ENCODE results near the gene CNNM4.

The CNNM4 gene

DNA sequence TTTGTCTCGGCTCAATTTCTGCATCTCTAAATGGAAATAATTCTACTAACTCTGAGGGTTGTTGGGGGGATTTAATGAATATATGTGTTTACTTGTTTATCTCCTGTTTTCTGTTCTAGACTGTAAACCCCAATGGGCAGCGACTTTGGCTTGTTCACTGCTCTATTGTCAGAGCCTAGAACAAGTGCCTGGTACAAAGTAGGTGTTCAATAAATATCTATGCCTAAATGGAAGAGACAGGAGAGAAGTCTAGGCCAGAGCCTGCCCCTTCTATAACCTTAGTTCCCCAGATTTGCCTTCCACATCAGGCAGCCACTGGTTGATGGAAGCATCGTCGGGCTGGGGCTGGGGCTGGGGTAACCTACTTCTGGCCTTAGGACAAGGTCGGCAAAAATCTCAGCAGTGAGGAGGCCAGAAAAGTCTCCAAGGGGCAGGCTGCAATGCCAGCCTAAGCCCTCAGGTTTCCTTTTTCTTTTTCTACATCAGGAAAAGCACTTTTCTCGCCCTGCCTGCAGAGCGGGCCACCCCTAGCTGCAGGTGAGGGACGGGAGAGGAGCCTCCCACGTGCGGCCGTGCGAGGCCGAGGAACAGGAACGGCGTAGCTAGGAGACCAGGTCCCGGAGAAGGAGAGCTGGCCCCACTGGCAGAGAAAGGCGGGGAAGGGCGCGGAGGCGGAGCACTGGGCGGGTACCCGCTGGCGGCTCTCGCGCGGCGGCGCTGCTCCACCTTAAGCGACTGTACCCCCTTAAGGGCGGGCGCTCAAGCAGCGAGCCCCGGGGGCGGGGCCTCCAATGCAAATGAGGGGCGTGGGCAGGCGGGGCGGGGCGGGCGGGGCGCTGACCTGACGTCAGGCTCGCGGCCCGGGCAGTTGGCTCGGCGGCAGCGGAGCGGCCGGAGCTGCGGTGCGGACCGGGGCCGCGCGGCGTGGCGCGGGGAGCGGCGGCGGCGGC, at the start of gene CNNM4:
Gene CNNM4 (plus strand): TSS at position 867 of the 950 bp plus-strand sequence. CDS start 98 bp downstream, outside the sequence.
- peak; percentile 83 for DNase-seq

DNA sequence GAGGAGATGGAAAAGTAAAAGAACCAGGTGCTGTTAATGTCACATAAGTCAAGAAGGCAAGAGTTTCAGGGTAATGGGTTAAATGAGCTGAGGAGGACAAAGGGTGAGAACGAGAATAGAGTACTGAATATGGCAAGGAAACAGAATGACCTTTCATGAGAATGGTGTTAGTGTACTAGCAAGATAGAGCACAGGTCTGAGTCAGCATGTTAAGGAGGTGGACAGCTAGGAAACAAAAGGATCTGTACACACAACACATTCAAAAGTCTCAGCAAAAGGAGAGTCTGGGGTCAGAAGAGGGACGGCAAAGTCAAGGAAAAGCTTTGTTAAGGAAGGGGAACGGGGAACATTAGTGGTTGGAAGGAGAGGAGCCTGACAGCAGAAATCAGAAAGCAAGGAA, 49.7 kb upstream of the CNNM4 start:
- DNase-seq, result no peak

DNA sequence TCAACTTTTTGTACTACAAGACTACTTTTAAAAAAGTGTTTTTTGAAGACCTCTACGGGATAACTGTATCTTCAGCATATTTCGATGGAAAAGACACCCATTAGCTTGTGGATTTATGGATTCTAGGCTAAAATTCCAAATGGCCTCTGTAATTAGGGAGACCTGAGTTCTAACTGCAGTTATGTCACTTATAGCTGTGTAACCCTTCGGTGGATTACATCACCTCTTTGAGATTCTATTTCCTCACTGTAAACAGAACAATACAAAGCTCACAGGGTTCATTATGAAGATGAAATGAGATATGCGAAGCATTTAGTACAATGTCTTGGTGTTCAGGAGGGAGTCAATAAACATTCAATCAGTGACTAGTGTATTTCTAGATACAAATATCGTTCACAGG, 45.0 kb upstream of the CNNM4 start:
- no peak for DNase-seq

DNA sequence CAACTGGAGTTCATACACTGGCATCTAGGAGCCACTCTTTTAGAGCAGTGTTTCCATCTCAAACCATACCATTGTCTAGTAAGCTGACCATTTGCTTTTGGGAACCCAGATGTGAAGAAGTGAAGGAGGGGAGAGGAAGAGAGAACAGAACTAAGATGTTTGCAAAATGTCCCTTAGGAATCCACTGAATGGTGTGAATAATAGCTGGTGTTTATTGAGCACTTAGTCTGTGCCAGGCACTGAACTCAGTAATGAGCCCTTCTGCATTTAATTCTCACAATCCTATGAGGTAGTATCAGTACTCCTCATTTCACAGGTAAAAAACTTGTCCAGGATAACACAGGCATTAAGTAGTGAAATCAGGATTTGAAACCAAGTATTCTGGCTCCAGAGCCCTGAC, 44.3 kb upstream of the CNNM4 start:
- no peak for DNase-seq

- DNase-seq, result no peak
These were observed 34.6 kb upstream of the CNNM4 start for GRCh38 chr2:96726131-96726530.

DNA sequence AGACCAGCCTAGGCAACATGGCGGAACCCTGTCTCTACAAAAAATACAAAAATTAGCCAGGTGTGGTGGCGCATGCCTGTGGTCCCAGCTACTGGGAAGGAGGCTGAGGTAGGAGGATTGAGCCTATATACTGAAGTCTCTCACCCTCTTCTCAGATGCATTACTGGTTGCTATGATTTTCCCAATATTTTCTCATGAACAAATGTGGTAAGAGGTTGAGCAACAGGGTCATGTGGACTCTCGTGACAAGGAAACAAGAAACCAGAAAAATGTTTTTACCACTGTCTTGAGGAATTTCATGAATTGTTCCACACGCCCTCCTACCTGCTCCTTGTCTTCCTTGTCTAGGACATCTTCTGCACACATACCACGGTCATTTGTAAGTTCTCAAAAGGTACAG, 33.3 kb upstream of the CNNM4 start:
- no peak for DNase-seq

DNA sequence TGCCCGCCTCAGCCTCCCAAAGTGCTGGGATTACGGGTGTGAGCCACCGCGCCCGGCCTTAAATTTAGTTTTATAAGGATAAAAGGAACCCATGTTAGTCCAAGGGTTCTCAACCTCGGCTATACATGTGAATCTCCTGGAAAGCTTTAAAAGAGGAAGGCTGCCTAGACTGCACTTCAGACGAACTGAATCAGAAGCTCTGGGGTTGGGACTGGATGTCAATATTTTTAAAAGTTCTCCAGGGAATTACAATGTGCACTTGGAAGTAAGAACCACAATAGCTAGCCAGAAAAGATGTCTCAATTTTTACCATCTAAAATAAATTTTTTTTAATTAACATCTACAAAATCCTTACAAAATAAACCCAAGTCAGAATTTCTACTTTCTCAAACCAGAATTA, 31.0 kb upstream of the CNNM4 start:
- no peak for DNase-seq

DNA sequence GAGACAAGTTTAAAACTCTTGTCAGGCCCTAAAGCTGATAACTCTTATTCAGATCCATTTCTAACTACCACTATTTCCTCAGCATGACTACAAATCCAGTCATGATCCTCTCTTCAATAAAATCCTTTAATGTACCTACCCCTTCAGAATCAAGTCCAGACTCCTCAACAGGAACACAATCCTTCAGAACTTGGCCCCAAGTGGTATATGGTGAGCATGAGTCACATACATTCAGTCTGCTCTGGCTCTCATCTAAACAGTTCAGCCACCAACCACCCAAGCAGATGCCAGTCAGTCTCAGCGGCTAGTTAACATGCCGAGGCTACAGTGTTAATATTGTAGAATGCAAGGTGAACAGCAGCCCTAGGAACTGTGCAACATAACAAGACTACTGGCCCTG, 30.5 kb upstream of the CNNM4 start:
- no peak for DNase-seq

DNA sequence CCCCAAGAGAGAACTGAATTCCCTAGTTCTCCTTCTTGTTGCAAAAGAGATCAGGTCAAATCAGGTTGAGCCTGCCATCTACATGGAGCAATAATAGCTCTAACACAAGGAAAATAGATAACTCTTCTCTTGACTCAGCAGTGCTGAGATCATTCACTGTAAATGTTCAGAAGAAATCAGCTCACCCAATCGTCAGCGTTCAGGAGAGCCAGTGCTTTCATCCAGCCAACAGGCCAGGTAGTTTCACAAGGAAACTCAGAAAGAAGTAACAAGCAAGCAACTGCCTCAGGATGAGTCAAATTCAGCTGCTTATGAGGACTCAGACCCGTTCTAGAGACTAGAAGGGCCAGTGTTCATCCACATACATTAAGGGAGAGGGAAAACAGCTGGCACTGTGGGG, 26.8 kb upstream of the CNNM4 start:
- no peak for DNase-seq

GRCh38 chr2:96734880-96735583, 25.7 kb upstream of the CNNM4 start:
- no peak for DNase-seq

DNA sequence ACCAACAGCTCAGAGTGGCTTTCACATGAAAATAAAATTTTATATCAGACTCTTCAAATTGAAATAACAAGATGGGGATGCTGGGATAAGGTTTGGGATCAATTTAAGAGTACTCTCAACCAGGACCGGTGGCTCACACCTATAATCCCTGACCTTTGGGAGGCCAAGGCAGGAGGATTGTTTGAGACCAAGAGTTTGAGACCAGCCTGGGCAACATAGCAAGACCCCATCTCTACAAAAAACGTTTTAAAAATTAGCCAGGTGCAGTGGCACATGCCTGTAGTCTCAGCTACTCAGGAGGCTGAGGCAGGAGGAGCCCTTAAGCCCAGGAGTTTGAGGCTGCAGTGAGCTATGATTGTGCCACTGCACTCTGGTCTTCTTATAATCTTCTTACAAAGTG, 23.5 kb upstream of the CNNM4 start:
- no peak for DNase-seq

GRCh38 chr2:96737831-96738230, 22.9 kb upstream of the CNNM4 start:
- no peak for DNase-seq

GRCh38 chr2:96739076-96739632, 21.5 kb upstream of the CNNM4 start:
- DNase-seq, result no peak

DNA sequence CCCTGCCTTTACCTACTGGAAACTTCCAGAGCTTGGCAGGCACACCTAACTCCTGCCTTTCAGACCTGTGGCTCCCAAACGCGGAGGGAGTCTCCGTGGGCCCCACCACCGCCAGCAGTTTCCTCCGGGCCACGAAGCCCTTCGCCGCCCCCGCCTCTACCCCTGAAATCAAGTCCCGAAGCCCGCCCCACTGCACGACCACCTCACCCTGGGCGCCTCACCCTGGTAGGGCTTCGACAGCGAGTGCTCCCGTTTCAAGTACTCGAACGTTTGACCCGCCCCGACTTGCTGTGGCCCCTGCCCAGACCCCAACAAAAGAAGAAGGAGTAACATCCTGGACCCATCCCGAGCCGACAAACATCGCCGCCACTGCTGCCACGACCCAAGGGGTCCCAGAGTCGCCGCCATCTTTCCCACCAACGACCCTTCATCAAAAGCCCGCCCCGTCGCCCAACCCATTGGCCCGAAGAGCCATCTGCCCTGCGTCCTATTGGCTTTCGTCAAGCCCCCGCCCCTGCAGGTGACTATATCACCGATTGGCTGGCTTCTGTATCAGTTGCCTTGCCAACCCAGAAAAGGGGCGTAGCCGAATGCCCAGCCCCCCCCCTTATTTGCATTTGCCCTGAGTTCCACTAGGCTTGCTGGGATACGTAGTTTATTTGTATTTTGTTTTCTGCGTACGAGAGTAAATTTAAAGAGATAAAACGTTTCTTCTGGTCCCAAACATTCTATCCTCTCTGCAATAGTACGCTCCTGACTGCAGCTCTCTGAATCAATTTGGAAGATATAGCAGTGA, 20.9 kb upstream of the CNNM4 start, which contains the start of gene LMAN2L:
Gene LMAN2L (minus strand): TSS at position 432 of the 796 bp plus-strand sequence. CDS start 24 bp downstream, at position 408.
- DNase-seq, result peak; percentile 94

GRCh38 chr2:96747061-96747617, 13.6 kb upstream of the CNNM4 start:
- DNase-seq, result no peak

DNA sequence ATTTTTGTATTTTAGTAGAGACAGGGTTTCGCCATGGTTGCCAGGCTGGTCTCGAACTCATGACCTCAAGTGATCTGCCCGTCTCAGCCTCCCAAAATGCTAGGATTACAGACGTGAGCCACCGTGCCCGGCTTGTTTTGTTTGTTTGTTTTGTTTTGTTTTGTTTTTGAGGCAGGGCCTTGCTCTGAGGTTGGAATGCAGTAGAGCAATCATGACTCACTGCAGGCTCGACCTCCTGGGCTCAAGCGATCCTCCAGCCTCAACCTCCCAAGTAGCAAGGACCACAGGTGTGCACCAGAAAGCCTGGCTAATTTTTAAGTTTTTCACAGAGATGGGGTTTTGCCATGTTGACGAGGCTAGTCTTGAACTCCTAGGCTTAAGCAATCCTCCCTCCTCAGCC, 8.9 kb upstream of the CNNM4 start:
- DNase-seq, result no peak

- no peak for DNase-seq
These were observed 6.9 kb upstream of the CNNM4 start for GRCh38 chr2:96753661-96754282.

GRCh38 chr2:96754317-96754716, 6.4 kb upstream of the CNNM4 start:
- DNase-seq, result no peak

- no peak for DNase-seq
These were observed 3.8 kb upstream of the CNNM4 start for GRCh38 chr2:96756788-96757476.

- no peak for DNase-seq
These were observed 3.2 kb upstream of the CNNM4 start for GRCh38 chr2:96757477-96757860.

DNA sequence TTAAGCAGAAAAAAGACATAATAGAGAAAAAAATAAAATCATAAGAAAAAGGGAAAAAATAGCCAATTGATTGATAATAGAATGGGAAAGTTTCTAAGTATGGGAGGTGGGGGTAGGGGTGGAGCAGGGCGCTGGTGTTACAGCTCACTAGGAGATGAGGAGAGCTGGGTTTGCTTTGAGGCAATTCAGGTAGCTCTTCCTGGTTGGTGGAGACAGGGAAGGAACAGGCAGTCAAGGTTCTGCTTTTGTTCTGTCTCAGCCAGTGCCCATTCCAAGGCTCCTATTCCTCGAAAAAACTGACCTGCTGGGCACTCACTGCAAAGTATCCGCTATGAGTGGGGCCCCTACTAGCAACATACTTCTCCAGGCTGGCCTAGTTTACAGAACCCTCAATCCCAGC, 1.7 kb upstream of the CNNM4 start:
- no peak for DNase-seq
